GM18508 (cell line): ENCODE measurements around the gene SFXN5.

Experiments used
- ATAC-seq: cut with Tn5 transposase; IDR thresholded peaks from one replicate; pipeline ENCODE4 v1.9.1; 2021; ENCODE audit warnings: moderate number of reproducible peaks; ENCODE audit not compliant: insufficient read depth, unreplicated experiment

The SFXN5 gene

GRCh38 chr2:73054980-73055379 is 16.5 kb downstream of the SFXN5 start:
- ATAC-seq, result no peak

- no peak for ATAC-seq
These were observed 18.0 kb downstream of the SFXN5 start for GRCh38 chr2:73053316-73054114.

- no peak for ATAC-seq
These were observed 21.4 kb downstream of the SFXN5 start for GRCh38 chr2:73050121-73050545.

DNA sequence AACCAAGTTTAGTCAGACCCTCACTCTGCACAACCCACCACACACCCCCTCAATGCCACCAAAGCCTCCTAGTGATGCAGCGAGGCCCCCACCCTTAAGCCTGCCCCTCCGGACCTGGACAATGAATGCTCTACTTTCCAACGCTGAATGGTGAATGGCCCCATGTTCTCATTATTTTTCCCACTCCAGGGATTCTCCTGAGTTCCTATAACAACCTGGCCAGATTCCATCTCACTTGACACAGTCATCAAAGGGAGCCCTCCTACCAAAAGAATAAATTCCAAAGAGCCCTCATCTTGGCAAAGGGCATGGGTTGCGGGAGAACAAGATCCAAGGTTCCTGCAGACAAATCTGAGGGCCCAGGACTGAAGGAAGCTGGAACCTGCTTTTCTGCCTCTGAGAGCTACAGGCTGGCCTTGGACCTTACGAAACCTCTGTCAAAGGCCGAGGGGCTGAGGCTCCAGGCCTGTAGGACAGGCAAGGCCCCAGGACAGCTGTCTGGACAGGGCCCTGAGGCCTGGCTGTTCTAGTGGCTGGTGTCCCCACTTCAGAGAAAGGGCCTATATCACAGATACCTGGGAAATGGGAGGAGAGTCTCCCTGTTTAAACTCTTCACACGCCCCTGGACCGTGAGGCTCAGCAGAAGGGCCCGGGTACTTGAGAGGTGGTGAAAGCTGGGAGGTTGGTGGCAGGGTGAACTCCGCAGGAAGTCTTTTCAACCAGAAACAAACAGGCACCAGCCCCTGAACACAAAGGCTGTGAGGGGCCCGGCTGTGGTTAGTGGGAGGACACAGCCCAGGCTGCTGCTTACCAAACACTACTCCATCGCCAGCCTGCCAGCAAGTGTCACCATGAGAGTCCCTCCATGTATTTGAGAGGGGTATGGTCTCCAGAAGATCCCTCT is 27.3 kb downstream of the SFXN5 start:
- ATAC-seq, result no peak

GRCh38 chr2:73043276-73043675 is 28.2 kb downstream of the SFXN5 start:
- no peak for ATAC-seq

GRCh38 chr2:73037947-73038585 is 33.4 kb downstream of the SFXN5 start:
- no peak for ATAC-seq

DNA sequence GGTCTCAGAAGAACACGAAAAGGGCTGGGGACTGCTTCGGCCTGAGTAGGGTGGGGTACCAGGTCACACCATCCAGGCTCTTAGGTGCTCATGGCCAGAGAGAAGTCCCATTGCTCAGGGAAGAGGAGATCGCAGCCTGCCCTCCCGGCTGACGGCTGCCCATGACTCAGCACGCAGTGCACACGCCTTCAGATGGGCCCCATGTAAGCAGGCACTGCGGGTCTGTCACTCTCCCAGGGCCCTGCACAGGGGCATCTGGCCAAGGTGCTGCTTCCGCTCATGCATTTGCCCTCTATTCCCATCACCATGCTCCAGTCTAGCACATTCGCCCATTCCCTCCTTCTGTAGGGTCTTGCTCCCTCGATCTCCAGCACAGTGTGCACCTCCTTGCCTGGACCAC is 34.7 kb downstream of the SFXN5 start:
- ATAC-seq, result no peak

GRCh38 chr2:73035899-73036711 is 35.4 kb downstream of the SFXN5 start:
- no peak for ATAC-seq

GRCh38 chr2:73034661-73035375 is 36.7 kb downstream of the SFXN5 start:
- ATAC-seq, result no peak

DNA sequence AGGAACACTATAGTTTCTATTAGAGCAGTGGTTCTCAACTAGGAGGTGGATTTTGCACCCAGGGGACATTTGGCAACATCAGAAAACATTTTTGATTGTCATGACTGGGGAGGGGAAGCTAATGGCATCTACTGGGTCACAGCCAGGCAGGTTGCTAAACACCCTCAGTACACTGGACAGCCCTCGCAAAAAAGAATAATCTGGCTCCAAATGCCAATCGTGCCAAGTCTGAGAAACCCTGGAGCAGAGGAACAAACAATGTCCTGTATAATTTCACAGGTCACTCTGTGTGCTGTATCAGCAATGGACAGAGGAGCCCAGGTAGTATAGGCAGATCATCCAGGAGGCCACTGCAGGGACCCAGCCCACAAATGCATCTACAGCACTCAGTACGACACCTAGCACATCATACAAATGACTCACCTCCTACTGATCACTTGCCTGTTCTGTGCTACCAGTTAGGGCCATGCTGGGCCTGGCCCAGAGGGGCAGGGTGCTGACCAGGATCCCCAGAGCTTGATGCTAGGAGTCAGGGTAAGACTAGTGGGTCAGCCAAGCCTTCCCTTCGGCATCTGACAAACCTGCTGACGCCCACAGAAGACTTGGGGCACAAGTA is 37.6 kb downstream of the SFXN5 start:
- no peak for ATAC-seq

GRCh38 chr2:73033142-73033765 is 38.3 kb downstream of the SFXN5 start:
- ATAC-seq, result no peak

DNA sequence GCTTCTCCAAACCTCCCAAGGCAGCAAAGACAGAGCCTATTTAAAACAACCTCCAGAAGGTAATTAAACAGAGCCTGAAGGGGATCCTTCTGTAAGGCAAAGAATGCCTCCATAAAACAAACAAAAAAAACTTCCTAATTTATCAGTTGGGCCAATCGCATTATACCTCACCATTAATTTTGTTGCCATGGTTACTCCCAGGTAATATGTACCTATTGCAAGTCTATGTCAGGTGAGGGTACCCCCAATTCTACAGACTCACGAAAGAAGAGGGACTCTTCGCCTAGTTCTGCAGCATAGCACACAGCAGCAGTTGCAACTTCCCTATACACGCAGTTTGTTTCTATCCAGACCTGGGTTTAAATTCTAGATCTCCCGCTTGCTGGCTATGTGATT is 38.8 kb downstream of the SFXN5 start:
- no peak for ATAC-seq

DNA sequence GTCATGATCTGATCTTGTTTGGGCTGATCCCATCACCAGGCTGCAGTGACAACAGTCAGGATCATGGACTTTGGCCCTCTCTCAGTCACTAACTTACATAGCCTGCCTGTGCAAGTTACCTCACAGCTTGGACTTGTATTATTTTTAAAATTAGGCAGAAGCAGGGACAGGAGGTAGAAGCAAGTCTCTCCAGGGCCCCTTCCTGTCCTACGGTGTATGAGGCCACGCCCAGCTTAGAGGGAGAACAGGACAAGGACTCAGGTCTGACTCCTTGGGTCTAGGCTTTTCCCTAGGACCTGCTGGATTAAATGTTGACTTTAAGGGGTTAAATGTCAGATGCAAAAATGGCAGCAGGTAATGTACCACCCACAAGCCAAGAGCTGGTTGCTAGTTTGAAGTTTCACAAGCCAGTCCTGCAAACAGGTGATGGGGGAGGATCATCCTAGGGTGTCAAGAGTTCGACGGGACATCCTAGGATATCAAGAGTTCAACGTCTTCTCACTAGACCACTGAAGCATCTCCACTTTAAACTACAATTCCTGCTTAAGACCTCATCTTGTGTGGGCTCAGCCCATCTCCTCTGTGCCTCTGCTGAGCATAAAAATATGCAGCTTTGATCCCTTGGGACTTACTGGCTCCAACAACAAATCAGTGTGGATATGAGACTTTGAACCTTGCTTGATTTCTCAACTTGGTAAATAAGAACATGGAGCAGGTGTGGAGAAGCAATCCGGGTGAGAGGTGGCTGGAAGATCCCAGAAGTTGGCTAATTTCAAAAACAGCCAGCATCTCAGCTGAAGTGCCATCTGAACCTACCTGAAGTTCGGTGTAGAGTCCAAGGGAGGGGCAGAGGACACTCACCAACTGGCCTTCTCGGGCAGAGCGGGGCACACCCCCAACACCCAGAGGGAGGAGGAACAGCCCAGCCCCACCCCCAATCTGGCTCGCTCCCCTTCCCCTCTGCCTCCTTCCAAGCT is 39.5 kb downstream of the SFXN5 start:
- ATAC-seq, result no peak

GRCh38 chr2:73031095-73031678 is 40.3 kb downstream of the SFXN5 start:
- no peak for ATAC-seq

DNA sequence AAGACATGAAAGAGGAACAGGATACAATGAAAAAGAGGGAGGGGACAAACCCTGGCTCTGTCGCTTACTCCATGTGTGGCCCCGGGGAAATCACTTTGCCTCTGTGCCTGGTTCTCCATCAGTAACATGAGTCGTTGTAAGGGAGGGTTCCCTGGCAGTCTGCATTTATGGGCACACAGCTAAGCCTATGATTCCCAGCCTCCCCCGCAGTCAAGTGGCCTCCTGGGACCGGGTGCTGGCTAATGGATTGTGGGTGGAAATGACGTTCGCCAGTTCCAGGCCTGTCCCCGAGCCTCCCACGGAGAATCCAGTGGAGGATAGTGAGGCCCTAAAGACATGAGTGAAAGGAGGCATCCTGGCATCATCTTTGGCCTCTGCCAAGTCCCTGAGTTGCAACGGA is 42.7 kb downstream of the SFXN5 start:
- ATAC-seq, result no peak

GRCh38 chr2:73027340-73027739 is 44.2 kb downstream of the SFXN5 start:
- ATAC-seq, result no peak

- no peak for ATAC-seq
These were observed 48.0 kb downstream of the SFXN5 start for GRCh38 chr2:73023497-73023896.
